GM18505 (cell line): Measurements from ENCODE around the gene CILP.
"Not testable (repeated sequence)": the region's sequence is repeated elsewhere in the genome, so short reads cannot be mapped to it uniquely, and the experiment has no call there.

Experiments
- ATAC-seq: cut with Tn5 transposase; IDR thresholded peaks from one replicate; pipeline ENCODE4 v1.9.1; 2021; ENCODE audit not compliant: unreplicated experiment
- POLR2A ChIP-seq: IDR thresholded peaks from 4 replicates; pipeline ENCODE4 v1.6.1; 2011; ENCODE audit warnings: borderline replicate concordance; ENCODE audit not compliant: insufficient read depth, insufficient read length; ENCODE audit errors: extremely low read depth

CILP gene

GRCh38 chr15:65246026-65246714, 34.9 kb upstream of the CILP start:
- no peak for TF ChIP-seq POLR2A

GRCh38 chr15:65245096-65245856, 34.0 kb upstream of the CILP start:
- no peak for ATAC-seq
- no peak for TF ChIP-seq POLR2A

More at GRCh38 chr15:65246026-65246714, 34.9 kb upstream of the CILP start:
- ATAC-seq: no peak

GRCh38 chr15:65244638-65245037, 33.4 kb upstream of the CILP start:
- ATAC-seq: no peak
- TF ChIP-seq POLR2A: no peak

GRCh38 chr15:65236443-65236842, 25.2 kb upstream of the CILP start:
- ATAC-seq: not testable (repeated sequence)

- no peak for ATAC-seq
- no peak for TF ChIP-seq POLR2A
Observed at GRCh38 chr15:65233696-65234095, 22.4 kb upstream of the CILP start.

GRCh38 chr15:65232520-65232919, 21.2 kb upstream of the CILP start:
- no peak for TF ChIP-seq POLR2A

GRCh38 chr15:65231306-65231705, 20.0 kb upstream of the CILP start:
- ATAC-seq: no peak

More at GRCh38 chr15:65232520-65232919, 21.2 kb upstream of the CILP start:
- ATAC-seq: no peak

GRCh38 chr15:65226901-65227300, 15.6 kb upstream of the CILP start:
- ATAC-seq: not testable (repeated sequence)

More at GRCh38 chr15:65231306-65231705, 20.0 kb upstream of the CILP start:
- TF ChIP-seq POLR2A: no peak

GRCh38 chr15:65226221-65226620, 14.9 kb upstream of the CILP start:
- ATAC-seq: no peak

GRCh38 chr15:65223996-65224395, 12.7 kb upstream of the CILP start:
- no peak for TF ChIP-seq POLR2A

More at GRCh38 chr15:65226221-65226620, 14.9 kb upstream of the CILP start:
- no peak for TF ChIP-seq POLR2A

GRCh38 chr15:65222891-65223290, 11.6 kb upstream of the CILP start:
- no peak for ATAC-seq
- TF ChIP-seq POLR2A: no peak

More at GRCh38 chr15:65223996-65224395, 12.7 kb upstream of the CILP start:
- no peak for ATAC-seq

- ATAC-seq: no peak
Observed at GRCh38 chr15:65221697-65222096, 10.4 kb upstream of the CILP start.

GRCh38 chr15:65219137-65219536, 7.9 kb upstream of the CILP start:
- no peak for ATAC-seq
- no peak for TF ChIP-seq POLR2A

More at GRCh38 chr15:65221697-65222096, 10.4 kb upstream of the CILP start:
- TF ChIP-seq POLR2A: no peak
